GM18520 (cell line): Measurements from ENCODE around the gene DMD.

Experiments
- ATAC-seq: cut with Tn5 transposase; IDR thresholded peaks from one replicate; pipeline ENCODE4 v1.9.1; 2021; ENCODE audit not compliant: unreplicated experiment

DMD gene

DNA sequence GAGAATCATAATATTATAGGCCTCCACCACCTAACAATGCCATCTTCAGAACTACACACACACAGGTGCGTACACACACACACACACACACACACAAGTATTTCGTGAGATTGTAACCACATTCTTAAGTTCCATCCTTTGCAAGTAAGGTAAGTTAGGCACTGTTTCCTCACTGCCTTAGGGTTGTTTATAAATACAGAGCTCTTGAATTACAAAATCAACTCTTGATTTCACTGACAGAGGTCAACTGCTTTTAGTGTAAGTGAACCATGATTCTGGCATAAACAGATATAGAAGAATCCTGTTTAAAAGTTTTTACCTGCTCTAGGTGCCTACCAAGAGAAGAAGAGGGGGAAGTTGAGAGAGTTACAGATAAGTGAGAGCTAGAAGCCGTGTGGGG lies 166.1 kb downstream of the DMD start:
- ATAC-seq, result no peak

DNA sequence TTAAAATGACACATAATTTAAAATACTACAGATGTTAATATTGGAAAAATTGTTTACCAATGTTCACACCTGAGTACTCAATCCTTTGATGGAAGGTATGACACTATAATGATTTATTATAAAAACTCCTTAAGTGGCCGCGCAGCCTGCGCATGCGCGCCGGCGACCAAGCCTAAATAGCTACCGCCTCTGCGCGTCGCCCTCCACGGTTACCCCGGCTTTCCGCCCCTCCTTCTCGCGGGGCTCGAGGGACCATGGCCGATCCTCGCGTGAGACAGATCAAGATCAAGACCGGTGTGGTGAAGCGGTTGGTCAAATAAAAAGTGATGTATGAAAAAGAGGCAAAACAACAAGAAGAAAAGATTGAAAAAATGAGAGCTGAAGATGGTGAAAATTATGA lies 170.2 kb downstream of the DMD start:
- no peak for ATAC-seq

DNA sequence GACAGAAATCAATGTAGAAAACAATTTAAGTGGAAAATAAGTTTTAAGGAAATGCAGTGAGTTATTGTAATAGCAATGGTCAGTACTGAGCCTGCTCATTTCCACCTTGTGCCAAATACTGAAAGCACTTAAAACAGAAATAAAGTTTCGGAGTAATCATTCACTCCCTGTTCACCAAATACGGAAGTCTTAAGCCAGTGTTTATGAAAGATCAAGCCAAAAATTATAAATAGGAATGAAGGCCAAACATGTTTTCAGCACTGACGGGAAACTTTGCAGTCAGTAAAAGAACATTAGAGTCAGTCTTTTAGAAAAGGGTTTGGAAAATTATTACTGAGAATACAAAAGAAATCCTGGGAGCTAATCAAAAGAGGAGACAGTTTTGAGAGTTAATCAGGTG lies 178.6 kb downstream of the DMD start:
- no peak for ATAC-seq

DNA sequence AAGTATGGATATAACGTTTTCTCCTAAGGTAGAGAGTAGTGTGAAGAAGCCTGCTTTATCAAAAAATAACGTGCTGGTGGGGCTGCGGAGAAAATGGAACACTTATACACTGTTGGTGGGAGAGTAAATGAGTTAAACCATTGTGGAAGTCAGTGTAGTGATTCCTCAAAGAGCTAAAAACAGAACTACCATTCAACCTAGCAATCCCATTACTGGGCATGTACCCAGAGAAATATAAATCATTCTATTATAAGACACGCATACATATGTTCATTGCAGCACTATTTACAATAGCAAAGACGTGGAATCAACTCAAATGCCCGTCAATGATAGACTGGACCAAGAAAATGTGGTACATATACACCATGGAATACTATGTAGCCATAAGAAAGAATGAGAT lies 196.4 kb downstream of the DMD start:
- no peak for ATAC-seq

DNA sequence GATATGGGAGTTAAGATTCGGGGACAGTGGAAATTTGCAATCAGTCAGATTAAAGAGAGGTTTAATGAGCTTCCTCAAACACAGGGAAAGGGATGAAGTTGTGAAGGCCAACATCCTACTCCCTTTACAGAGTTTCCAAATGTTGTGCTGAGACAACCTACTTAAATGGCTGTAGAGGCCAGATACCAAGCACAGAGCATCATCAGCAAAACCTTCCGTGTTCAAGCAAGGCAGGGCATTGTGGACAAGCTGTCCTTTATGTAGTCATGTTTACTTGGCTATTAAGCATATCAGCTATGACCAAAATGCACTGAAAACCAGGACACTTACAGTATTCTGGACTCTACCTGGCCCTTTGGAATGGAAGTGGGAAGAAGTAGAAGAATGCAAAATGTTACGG lies 197.3 kb downstream of the DMD start:
- no peak for ATAC-seq

DNA sequence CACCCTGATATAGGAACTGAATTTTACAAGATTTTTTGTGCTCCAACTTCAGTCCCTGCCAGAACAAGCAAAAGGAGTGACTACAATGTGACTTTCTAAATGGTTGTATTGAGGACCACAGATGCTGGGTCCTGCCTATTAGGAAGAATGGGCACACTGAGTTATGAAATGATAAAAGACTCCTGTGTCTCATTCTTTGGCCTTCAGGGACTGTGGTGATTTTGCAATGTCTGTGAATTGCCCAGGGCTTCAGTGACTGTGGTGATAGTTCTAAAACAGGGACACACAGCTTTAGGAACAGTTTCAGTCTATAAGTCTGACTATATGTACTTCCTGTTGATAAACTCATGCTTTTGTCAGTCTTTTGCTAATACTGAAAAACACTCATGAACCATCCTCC lies 210.2 kb downstream of the DMD start:
- ATAC-seq, result no peak

DNA sequence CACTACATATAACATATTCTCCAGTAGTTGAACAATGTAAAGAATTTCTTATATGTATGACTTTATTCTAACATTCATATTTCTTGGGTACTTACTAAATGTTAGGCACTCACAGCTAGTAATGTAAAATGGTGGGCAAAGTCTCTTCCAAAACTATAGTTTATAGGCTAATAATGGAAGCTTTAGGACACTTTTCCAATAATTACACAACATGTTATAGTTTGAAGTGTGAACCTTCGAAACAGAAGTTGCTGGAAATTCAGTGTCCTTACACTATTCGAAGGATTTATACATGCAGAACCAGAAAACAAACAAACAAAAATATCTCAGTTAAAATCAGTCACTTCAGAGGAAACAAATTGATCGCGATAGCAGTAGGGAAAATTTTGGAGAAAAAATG lies 212.6 kb downstream of the DMD start:
- ATAC-seq, result no peak

DNA sequence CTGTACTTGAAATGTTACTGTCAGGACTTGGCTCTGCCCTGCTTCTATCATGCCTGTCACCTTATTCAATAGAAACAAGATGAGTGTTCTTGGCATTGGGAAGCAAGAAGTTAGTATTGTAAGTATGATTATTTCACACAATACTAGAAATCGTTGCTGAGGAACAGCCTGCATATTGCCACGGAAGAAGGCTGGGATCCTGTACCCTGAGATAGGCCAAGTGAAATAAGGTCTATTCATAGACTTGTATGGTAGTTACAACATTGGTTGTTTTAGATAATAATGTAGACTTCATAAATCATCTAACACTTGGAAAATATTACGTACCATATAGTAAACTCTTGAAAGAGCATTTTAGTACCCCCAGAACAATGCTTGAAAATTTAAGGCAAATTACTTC lies 215.9 kb downstream of the DMD start:
- no peak for ATAC-seq

DNA sequence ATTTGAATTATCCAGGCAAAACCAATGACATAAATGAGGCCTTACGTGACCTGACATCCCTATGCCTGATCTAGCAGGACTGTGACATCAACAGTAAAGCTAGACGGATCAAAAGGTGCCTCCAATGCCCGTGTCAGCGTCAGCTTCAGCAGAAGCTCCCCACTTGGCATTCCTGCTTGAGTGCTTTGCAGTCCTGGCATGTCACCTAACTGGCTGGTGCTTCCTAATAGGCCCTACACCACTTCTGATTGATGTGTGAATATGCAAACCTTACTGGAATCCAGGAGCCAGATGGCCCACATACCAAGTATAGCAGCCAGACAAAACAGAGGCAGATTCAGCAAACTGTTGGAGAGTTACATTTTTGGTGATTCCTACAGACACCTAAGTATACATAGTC lies 224.2 kb downstream of the DMD start:
- no peak for ATAC-seq

DNA sequence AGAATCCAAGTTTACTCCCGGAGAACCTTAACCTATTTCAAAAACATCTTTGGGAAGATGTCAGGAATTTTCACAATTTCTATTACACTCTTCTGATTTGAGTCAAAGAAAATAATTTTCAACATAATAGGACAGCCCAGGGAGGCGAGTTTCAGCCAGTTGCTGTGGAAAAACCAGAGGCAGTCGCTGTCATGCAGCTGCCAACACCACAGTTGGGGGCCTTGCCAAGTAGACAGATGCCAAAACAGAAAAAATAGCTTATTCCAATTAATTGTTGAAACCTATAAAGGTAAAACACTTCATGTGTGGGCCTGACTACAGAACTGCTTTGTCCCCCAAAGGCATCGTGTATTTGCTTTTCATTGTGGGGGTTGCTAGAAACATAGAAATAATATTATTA lies 225.8 kb downstream of the DMD start:
- ATAC-seq, result no peak

DNA sequence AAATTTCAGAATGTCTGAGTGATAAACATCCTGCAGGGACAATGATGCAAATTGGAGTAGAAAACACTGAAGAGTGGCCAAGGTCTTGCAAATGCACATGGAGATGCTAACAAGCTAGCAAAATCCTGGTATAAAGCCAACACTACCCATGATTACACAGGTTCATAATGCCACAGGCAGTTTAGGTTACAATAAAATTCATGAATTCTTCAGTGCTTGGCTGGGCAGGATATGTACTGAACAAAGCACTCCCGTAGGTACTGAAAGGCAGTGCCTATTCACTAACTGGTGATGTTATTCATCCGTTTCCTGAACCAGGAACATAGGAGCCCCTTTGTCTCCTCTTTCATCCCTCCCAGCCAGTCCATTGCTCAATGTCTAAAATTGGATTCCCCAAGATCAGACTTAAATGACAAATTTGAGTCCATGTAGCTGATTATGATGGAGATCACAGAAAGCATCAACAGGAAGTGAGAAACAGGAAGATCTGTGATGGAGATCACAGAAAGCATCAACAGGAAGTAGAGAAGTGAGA lies 244.5 kb downstream of the DMD start:
- ATAC-seq, result no peak

DNA sequence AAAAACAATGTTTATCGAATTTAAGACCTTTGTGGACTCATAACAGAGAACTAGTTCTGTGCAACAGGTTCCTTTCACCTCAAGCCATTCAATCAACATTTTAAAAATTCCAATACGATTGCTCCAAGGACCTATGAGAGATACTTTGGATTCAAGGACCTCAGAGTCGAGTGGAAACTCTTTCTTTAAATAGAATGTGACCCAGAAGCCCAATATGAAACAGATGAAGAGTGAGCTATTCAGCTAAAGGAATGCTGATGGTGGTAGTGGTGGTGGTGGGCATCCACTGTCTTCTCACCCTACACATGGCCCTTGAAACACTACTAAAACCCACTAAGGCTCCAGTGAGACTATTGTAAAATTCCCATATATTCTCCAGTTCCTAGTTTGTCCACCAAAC lies 257.2 kb downstream of the DMD start:
- ATAC-seq, result no peak

DNA sequence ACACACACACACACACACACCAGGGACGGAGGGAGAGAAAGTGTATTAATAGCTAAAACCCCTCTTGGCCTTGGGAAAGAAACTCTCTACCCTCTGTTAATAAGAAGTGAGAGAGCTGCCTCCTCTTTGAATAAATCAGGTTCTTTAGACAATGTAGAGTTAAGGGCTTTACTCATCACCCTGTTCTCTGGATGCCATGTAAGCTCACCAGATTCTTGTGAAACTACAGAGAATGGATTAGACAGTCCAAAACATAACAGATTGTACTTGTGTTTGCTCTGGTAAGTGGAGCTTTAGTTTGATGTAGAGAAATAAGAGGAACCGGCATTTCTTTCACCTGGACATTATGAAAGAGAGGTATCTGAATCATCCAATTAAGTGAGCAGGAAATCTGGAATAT lies 263.2 kb downstream of the DMD start:
- ATAC-seq, result no peak

DNA sequence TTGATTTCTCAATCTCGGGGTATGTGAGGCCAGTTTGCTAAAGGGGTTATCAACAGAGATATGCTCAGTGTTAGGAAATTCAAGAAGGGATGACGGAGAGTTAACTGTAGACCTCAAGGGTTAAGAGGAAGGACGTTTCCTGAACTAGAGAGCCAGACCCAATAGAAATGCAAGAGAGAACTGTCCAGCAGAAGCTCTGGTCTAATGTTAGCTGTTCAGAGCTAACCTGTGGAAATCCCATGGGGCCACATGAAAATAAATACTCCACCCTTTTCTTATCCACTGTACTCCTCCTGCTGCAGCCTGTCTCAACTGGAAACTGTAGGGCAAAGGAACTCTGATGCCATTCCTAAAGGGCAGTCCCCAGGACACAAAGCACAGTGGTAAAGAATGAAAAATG lies 274.3 kb downstream of the DMD start:
- no peak for ATAC-seq

DNA sequence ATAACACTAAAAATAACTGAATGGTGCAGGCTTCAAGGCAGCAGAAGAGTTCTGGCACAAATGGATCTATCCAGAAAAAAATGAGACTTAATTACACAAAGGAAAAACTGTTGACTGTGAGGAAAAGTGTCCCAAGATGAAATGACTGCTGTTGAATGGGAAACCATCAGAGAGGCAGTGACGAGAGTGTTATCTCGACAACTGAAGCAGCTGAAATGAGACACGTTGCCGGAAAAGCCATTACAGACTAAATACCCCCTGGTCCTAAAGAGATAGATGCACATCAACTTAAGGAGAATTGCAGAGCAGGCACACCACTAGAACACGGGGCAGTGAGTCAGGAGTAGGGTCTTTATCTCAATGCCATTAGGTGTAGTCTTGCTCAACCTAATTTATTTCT lies 277.8 kb downstream of the DMD start:
- no peak for ATAC-seq

DNA sequence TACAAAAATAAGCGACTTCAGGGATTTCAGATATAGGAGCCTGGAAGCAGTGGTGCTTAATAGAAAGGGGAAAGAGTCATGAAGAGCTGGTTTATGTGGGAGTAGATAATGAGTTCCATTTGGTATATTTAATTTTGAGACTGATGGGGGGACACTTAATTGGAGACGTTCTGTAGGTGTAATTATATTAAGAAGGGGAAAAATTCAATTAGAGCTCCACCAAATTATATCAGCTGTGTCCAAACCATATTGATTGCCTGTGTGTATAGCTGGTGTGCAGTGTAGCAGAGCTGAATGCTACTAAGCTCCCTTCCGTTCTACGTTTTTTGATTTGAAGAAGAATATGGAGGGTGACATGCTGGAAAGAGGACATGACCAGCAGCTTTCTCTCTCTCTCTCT lies 282.3 kb downstream of the DMD start:
- ATAC-seq, result no peak

DNA sequence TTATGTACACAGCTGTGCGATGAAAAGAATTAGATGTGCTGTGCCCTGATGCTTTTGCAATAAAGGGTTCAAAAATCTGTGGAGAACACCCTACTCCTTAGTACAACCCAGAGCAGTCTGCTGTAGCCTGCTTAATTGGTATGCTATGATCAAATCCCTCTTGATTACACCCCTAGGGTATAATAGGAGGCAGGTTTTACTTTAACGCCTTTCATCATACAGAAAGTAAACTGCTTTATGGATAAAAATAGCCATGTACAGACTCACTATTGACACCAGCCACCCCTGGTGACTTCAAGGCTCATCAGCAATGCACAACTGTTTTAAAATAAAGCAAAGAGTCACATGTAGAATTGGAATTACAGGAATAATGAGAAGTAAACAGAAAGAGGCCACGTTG lies 315.3 kb downstream of the DMD start:
- ATAC-seq, result no peak

DNA sequence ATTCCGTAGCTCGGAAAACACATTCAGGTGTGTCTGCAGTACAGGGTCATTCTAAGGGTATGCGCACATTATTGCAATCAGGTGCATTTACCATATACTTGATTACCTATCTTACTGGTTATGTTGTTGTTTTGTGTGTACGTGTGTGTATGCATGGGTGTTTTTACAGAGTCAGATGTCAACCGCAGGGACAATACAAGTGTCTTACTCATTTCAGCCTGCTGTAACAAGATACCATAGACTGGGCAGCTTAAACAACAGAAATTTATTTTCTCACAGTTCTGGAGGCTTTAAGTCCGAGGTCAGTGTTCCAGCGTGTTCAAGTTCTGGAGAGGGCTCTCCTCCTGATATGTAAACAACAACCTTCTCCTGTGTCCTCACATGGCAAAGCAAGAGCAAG lies 316.7 kb downstream of the DMD start:
- ATAC-seq, result no peak

DNA sequence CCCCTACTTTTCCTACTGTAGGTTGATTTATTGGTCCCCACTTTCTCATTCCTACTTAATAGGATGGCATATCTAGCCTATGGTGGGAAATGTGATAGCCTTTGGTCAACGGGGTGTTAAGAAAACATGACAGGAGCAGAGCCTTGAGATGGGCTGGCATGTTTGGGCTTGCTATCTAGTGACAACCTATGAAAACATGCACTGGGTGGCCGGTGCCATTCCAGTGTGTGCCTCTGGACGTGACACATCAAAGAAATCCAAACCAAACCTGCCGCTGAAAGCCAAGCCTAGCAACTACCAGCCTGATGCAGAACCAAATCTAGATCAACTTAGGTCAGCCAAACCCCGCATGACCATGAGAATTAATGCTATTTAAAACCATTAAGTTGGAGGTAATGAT lies 317.6 kb downstream of the DMD start:
- ATAC-seq, result no peak

DNA sequence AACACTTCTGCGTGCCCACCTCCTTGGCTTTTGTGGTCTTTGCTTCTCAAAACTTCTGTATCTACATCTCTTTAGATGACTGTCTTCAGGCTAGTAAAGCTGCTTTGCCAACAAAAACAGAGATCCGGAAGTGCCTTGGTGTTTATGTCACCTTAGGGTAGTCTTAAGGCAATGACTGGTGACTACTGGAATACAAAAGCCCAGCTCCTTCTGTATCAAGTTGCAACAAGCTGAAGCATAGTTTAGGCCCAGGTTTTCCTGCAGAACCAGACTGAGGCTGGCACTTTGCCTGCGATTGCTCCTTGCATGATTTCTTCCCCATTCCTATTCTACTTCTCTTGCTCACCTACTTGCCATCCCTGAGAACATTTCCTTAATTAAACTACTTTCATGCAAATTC lies 333.8 kb downstream of the DMD start:
- no peak for ATAC-seq

DNA sequence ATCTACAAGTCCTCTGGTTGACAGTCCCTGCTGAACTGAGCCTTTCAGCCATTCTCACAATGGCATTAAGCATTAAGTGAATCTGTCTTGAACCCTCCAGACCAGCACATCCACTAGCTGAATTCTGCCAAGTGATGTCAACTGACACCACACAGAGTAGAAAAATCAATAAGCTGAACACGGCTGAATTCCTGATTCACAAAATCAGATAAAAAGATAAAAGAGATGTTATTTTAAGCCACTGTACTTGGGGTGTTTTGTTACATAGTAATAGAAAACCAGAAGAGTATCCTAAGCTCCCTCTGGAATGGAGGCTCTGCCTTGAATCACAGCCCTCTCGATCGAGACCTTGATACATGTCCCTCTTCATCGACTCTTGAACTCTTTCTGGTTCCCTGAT lies 336.5 kb downstream of the DMD start:
- ATAC-seq, result no peak

DNA sequence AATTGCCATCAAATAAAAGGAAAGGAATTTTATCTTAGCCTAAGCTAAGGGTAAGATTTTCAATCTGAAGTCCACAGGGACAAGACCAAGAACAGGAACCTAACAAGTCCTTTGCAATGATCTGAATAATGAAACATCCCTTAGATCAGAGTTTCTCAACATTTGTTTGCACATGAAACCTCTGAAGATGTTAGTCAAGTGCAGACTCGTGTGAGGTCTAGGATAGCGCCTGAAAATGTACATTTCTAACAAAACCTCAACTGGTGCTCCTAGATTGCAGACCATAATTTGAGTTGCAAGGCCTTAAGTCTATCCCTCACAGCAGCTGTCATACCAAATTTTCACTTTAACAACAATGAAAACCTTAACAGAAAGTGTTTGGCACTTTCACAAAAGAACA lies 337.6 kb downstream of the DMD start:
- no peak for ATAC-seq

DNA sequence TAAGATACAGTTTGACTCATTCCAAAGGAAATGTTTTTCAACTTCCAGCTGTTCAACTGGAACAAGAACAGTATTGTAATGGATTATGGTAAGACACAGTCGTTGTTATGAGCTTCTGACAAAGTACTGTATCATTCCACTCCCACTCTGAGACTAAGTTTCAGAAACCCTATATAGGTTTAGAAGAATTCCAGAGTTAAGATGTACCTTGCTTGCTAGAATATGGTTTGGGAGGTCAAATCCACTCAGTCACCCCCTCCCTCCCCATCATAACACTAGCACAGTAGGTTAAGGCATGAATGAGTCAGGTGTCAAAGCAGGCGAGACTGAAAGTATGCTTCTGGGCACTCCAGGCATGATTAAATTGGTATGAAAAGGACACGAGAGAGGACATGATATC lies 339.7 kb downstream of the DMD start:
- no peak for ATAC-seq

DNA sequence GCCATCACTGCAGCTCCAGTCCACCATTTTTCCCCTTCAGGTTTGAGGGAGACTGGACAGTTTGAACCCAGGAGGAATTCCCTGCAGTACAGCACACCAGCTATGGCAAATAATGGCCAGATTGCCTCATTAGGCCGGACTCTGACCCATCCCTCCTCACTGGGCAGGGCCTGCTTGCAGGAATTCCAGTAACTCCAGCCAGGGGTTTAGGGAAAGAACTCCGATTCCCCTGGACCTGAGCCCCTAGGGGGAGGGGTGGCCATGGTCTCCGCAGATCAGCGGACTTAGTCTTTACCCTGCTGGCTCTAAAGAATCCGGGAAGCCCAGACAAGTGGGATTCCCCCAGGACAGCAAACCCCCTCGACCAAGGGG lies 342.8 kb downstream of the DMD start:
- ATAC-seq, result no peak
